Heart right ventricle (tissue), 16 donors: ENCODE results near the gene TRIM63. TPM values are rescaled to one million over a fixed set of nuclear protein-coding genes. Genes with fewer than 3 reads are reported as not detected.

Source experiments
- ATAC-seq, 8 donors: fragments of 200-7000 bp; cut with Tn5 transposase; one replicate each; pipeline ENCODE4 v1.9.1; 2020; ENCODE audit warnings: mild to moderate bottlenecking in 8 of 8, moderate library complexity in 8 of 8, moderate number of reproducible peaks in 1 of 8
- DNase-seq, 2 donors: peaks; one replicate each; pipeline ENCODE4 v3.0.0-alpha.2; 2020
- H3K27ac ChIP-seq, 10 donors: fragments of 200-600 bp; sonication (generic) in 2 of 10; one replicate each; pipeline versions ENCODE4 v1.5.0 to v1.8.0; 2020 to 2022; ENCODE audit warnings: mild to moderate bottlenecking in 3 of 10
- H3K27me3 ChIP-seq, 7 donors: fragments of 200-600 bp; one replicate each; pipeline ENCODE4 v1.8.0; 2021 to 2022; ENCODE audit warnings: mild to moderate bottlenecking in 2 of 7
- H3K36me3 ChIP-seq, 9 donors: fragments of 200-600 bp; sonication (generic) in 1 of 9; one replicate each; pipeline versions ENCODE4 v1.5.0 to v1.8.0; 2020 to 2022; ENCODE audit warnings: mild to moderate bottlenecking in 2 of 9
- H3K4me1 ChIP-seq, 9 donors: fragments of 200-600 bp; sonication (generic) in 1 of 9; one replicate each; pipeline versions ENCODE4 v1.5.0 to v1.8.0; 2020 to 2022; ENCODE audit warnings: mild to moderate bottlenecking in 4 of 9
- H3K4me3 ChIP-seq, 10 donors: fragments of 200-600 bp; sonication (generic) in 2 of 10; one replicate each; pipeline versions ENCODE4 v1.5.0 to v1.8.0; 2020 to 2022; ENCODE audit warnings: mild to moderate bottlenecking in 7 of 10, moderate library complexity in 2 of 10
- H3K9me3 ChIP-seq, 11 donors: fragments of 200-600 bp in 10 of 11; sonication (generic) in 2 of 11; one replicate each; pipeline versions ENCODE4 v1.5.0 to v1.8.0; 2013 to 2022; ENCODE audit warnings: mild to moderate bottlenecking in 2 of 11, control low read depth in 1 of 11, moderate library complexity in 1 of 11
- CTCF ChIP-seq, 9 donors: fragments of 200-600 bp; sonication (generic) in 2 of 9; IDR thresholded peaks; one replicate each; pipeline versions ENCODE4 v1.5.0 to v1.8.0; 2021 to 2022; ENCODE audit warnings: antibody characterized with exemption in 9 of 9, mild to moderate bottlenecking in 5 of 9, moderate library complexity in 1 of 9
- WGBS, 2 donors: extraction: QIAGEN DNeasy Blood & Tissue Kit; methylation state at CpG; one replicate each; pipeline ENCODE4 v1.1.7; 2013; ENCODE audit warnings: inconsistent platforms in 1 of 2; 5-methylcytosine and 5-hydroxymethylcytosine counted together
- intact Hi-C, 10 donors: fragments of 100-400 bp; cut with DNase I; formaldehyde crosslinking; loops; one replicate each; pipeline versions ENCODE4 v1.11.1 to v1.14.2; 2022
- polyA plus RNA-seq, 2 donors: library from polyadenylated mRNA; stranded (reverse); fragments of 200-250 nt; gene quantifications; one replicate each; pipeline ENCODE4 v1.2.3, GENCODE V29; 2013
- total RNA-seq, 10 donors: library from RNA; stranded (reverse); fragmentation: NEBNext Ultra II Directional in 3 of 10; extraction: Animal tissue kit (Norgen Biotek cat#: 25700) in 3 of 10; gene quantifications; one replicate each; pipeline versions ENCODE4 v1.2.1 to v1.2.4, GENCODE V29; 2021 to 2023
- donor health status: Arrhythmogenic right ventricular cardiomyopathy.
- donor health status: ischemic (EF 13 %, LVEDD 7.1; RV severe dilation, severe dysfunction).
- donor health status: healthy with polysubstance abuse.
- donor health status: DM: no; HTN: yes; CAD: no.
- donor health status: DM: no; HTN: no; CAD: no.
- donor health status: ischemic (EF 25% LVEDD 6.9; RV normal size, moderate dysfunction).
- donor health status: ischemic (EF 25% LVEDD 5.7; RV mildly dilated, moderate dysfunction).
- donor health status: healthy.
- donor health status: DM: yes; HTN: yes; CAD: no.
- donor health status: Ischemic cardiomyopathy.
- donor health status: ischemic (EF 35%, LVEDD 5.7; RV mildly dilated, moderate dysfunction).
- donor health status: nonischemic (EF 11% LVEDD 7.7; RV severe dilation, severe dysfunction).
- donor health status: DM: yes; HTN: yes; CAD: no.
- donor health status: PGD.
- donor health status: ischemic (EF 29% LVEDD 5.4; RV normal size, mild dysfunction).
- donor health status: nonischemic (EF 23%, LVEDD 6.1; RV moderate dilation, normal function).

Gene TRIM63
- total and polyA plus RNA-seq, 12 donors: 191 to 415 (median 222) TPM

GRCh38 chr1:26045722-26046245 is 21.6 kb downstream of the TRIM63 start, which contains the start of gene SLC30A2:
Gene SLC30A2, minus strand, starts transcription at chr1:26046118. Its CDS starts 222 bp downstream, at chr1:26045896.
- Histone ChIP-seq H3K27ac (peak within 1 kb of the TSS in 3 of 10 donors; percentile 6 to 58 (median 35)), H3K27me3 (peaks cover 0 to 68% (median 60%) of the 10 kb centered on the region in 7 donors), H3K9me3 (no peaks in the 10 kb centered on the region), H3K4me3 (peak within 1 kb of the TSS; percentile 21 to 48 (median 34)), H3K36me3 (peaks cover 0 to 3% (median 0%) of the 10 kb centered on the region in 9 donors), H3K4me1 (peaks cover 0 to 55% (median 16%) of the 10 kb centered on the region in 9 donors)
- peak in 7 of 8 donors; percentile 6 to 62 (median 18) for ATAC-seq
- intact Hi-C loops: no loop called here
- DNase-seq: no peak
- TF ChIP-seq CTCF (IDR thresholded peaks at IDR 0.05): no peak
- WGBS, 2 donors: 1% methylated on average over 52 to 62 of the region's 62 CpGs

GRCh38 chr1:26044971-26045721 is 22.3 kb downstream of the TRIM63 start:
- ATAC-seq: peak in 6 of 8 donors; percentile 3 to 68 (median 36)
- peak overlapping the region in 9 of 10 donors; percentile 24 to 48 (median 34) for H3K4me3 ChIP-seq
- peaks cover 0 to 68% (median 60%) of the 10 kb centered on the region in 7 donors for H3K27me3 ChIP-seq
- H3K36me3 ChIP-seq: no peaks in the 10 kb centered on the region
- peaks cover 0 to 52% (median 16%) of the 10 kb centered on the region in 9 donors for H3K4me1 ChIP-seq
- 33 to 41% methylated on average over 29 of the region's 29 CpGs for WGBS, 2 donors
- H3K27ac ChIP-seq: peak overlapping the region in 3 of 10 donors; percentile 6 to 58 (median 35)
- no peak for DNase-seq
- TF ChIP-seq CTCF (IDR thresholded peaks at IDR 0.05): no peak
- no peaks in the 10 kb centered on the region for H3K9me3 ChIP-seq
- intact Hi-C loops: no loop called here

GRCh38 chr1:26044414-26044813 is 23.0 kb downstream of the TRIM63 start:
- Histone ChIP-seq H3K36me3 (no peaks in the 10 kb centered on the region), H3K4me3 (no peak overlapping the region), H3K27ac (peak overlapping the region in 1 of 10 donors; percentile 21), H3K27me3 (peaks cover 0 to 68% (median 56%) of the 10 kb centered on the region in 7 donors), H3K9me3 (no peaks in the 10 kb centered on the region), H3K4me1 (peaks cover 0 to 45% (median 16%) of the 10 kb centered on the region in 9 donors)
- TF ChIP-seq CTCF (IDR thresholded peaks at IDR 0.05): no peak
- DNase-seq: no peak
- intact Hi-C loops: no loop called here
- ATAC-seq: no peak
- WGBS, 2 donors: 91 to 97% methylated on average over 3 of the region's 3 CpGs

GRCh38 chr1:26043765-26044164 is 23.7 kb downstream of the TRIM63 start:
- 77 to 78% methylated on average over 2 of the region's 2 CpGs for WGBS, 2 donors
- H3K4me1 ChIP-seq: peaks cover 0 to 44% (median 16%) of the 10 kb centered on the region in 9 donors
- H3K9me3 ChIP-seq: no peaks in the 10 kb centered on the region
- no peak for TF ChIP-seq CTCF (IDR thresholded peaks at IDR 0.05)
- peak in 1 of 8 donors; percentile 15 for ATAC-seq
- peaks cover 0 to 64% (median 52%) of the 10 kb centered on the region in 7 donors for H3K27me3 ChIP-seq
- no peak overlapping the region for H3K4me3 ChIP-seq
- no peak for DNase-seq
- no peaks in the 10 kb centered on the region for H3K36me3 ChIP-seq
- intact Hi-C loops: no loop called here
- peak overlapping the region in 1 of 10 donors; percentile 21 for H3K27ac ChIP-seq
